ENCODE results near the gene RTEL1.
"Not testable (repeated sequence)": the region's sequence is repeated elsewhere in the genome, so short reads cannot be mapped to it uniquely, and the experiment has no call there.

RTEL1 gene

DNA sequence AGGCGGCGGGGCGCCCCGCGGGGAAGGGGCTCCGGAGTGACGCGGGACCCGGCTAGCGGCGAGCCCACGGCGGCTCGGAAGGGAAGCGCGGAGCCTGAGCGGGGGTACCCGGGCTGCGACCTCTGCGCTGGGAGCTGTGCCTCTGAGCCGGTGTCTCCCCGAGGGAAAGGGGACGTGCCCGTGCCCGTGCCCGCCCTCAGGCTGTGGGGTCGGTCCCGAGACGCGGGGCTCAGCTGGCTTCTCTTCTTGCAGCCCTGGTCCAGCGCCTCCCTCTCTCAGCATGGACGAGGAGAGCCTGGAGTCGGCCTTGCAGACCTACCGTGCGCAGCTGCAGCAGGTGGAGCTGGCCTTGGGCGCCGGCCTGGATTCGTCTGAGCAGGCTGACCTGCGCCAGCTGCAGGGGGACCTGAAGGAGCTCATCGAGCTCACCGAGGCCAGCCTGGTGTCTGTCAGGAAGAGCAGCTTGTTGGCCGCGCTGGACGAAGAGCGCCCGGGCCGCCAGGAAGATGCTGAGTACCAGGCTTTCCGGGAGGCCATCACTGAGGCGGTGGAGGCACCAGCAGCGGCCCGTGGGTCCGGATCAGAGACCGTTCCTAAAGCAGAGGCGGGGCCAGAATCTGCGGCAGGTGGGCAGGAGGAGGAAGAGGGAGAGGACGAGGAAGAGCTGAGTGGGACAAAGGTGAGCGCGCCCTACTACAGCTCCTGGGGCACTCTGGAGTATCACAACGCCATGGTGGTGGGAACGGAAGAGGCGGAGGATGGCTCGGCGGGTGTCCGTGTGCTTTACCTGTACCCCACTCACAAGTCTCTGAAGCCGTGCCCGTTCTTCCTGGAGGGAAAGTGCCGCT, 50.4 kb downstream of the RTEL1 start:
- no peak for DNase-seq (ENCODE audit: low read depth, low spot score)

DNA sequence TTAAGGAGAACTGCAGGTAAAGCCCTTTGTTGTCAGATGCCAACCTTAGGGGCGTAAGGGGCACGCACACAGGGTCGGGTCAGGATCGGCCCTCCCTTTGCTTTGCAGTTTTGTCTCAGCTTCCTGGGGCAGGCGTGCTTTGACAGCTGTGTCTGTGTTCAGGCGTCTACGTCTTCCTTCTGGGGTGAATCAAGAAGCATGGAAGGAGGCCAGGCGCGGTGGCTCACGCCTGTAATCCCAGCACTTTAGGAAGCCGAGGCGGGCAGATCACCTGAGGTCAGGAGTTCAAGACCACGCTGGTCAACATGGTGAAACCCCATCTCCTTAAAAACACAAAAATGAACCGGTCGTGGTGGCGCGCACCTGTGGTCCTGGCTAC, 51.0 kb downstream of the RTEL1 start:
- no peak for DNase-seq (ENCODE audit: low read depth, low spot score)

DNA sequence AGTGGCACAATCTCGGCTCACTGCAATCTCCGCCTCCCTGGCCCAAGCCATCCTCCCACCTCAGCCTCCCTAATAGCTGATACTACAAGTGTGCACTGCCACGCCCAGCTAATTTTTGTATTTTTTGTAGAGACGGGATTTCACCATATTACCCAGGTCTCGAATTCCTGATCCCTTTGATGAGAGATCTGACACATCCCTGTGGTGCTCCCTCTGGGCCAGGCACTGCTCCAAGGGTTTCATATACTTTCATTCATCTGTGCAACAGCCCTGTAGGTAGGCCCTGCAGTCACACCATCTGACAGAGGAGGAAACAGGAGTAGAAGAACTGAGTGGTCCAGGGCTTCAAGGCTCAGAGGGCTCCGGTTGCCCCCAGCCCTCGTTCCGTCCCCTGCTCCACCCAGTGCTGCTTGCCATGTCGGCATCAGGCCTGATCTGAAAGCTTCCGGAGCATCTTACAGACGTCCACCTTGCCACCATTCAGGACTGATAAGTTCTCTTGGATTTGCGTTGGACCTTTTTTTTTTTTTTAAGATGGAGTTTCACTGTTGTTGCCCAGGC, 53.1 kb downstream of the RTEL1 start:
- no peak for DNase-seq (ENCODE audit: low read depth, low spot score)

GRCh38 chr20:63712191-63712590, 54.1 kb downstream of the RTEL1 start:
- DNase-seq (ENCODE audit: low read depth, low spot score) = no peak

DNA sequence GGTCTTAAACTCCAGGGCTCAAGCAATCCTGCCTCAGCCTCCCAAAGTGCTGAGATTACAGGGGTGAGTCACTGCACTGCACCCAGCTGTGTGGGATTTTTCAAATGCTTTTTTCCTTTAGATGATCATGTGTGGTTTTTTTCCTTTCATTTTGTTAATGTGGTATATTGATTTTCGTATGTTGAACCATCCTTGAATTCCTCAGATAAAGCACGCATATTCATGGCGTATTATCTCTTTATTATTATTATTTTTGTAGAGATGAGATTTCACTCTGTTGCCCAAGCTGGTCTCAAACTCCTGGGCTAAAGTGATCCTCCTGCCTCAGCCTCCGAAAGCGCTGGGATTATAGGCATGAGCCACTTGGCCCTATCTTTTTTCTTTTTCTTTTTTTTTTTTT, 56.7 kb downstream of the RTEL1 start:
- DNase-seq (ENCODE audit: low read depth, low spot score) = no peak

DNA sequence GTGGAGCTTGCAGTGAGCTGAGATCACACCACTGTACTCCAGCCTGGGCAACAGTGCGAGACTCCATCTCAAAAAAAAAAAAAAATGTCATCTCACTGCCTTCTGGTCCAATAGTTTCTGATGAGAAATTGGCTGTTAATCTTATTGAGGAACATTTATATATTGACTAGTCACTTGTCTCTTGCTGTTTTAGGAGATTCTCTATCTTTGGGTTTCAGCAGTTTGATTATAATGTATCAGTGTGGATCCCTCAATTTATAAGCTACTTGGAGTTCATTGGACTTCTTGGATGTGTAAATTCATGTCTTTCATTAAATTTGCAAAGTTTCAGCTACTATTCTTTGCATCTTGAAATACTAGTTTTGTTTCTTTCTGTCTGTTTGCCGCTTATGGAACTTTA, 60.9 kb downstream of the RTEL1 start:
- DNase-seq (ENCODE audit: low read depth, low spot score) = no peak

DNA sequence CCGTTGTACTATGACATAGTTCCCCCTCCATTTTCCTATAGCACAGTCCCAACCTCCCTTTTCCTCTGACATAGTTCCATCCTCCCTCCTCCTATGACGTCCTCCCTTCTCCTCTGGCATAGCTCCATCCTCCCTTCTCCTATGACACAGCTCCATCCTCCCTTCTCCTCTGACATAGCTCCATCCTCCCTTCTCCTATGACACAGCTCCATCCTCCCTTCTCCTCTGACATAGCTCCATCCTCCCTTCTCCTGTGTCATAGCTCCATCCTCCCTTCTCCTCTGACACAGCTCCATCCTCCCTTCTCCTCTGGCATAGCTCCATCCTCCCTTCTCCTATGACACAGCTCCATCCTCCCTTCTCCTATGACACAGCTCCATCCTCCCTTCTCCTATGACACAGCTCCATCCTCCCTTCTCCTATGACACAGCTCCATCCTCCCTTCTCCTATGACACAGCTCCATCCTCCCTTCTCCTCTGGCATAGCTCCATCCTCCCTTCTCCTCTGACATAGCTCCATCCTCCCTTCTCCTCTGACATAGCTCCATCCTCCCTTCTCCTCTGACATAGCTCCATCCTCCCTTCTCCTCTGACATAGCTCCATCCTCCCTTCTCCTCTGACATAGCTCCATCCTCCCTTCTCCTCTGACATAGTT, 65.0 kb downstream of the RTEL1 start:
- not testable (repeated sequence) for DNase-seq (ENCODE audit: low read depth, low spot score)

GRCh38 chr20:63730189-63730733, 72.1 kb downstream of the RTEL1 start:
- not testable (repeated sequence) for DNase-seq (ENCODE audit: low read depth, low spot score)

GRCh38 chr20:63731410-63731809, 73.3 kb downstream of the RTEL1 start:
- DNase-seq (ENCODE audit: low read depth, low spot score) = no peak

DNA sequence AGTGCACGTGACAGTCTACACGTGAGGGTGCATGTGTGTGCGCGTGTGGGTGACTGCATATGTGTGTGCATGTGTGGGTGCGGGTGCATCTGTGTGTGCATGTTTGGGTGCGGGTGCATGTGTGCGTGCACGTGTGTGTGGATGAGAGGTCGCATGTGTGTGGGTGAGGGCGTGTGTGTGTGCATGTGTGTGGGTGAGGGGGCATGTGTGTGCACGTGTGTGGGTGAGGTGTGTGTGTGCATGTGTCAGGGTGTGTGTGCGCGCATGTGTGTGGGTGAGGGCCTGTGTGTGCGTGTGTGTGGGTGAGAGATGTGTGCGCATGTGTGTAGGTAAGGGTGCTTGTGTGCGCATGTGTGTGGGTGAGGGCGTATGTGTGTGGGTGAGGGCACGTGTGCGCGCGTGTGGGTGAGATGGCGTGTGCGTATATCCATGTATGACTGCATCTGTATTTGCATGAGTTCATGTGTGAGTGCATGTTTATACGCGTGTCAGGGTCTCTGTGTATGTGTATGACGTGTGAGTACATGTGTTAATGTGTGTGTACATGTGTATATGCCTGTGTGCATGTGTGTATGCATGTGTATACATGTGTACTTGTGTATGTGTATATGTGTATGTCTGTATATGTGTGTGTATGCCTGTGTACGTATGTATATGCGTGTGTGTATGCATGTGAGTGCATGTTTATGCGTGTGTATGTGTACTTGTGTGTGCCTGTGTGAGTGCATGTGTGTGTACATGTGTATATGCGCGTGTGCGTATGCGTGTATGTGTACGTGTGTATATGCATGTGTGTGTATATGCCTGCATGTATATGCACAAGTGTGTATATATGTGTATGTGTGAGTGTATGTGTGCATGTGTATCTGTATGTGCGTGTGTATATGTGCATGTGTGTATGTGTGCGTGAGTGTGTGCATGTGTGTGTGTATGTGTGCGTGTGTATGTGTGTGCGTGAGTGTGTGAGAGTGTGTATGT, 74.3 kb downstream of the RTEL1 start:
- DNase-seq (ENCODE audit: low read depth, low spot score) = no peak

GRCh38 chr20:63733117-63733516, 75.0 kb downstream of the RTEL1 start:
- DNase-seq (ENCODE audit: low read depth, low spot score) = no peak

GRCh38 chr20:63733579-63734081, 75.5 kb downstream of the RTEL1 start:
- no peak for DNase-seq (ENCODE audit: low read depth, low spot score)

DNA sequence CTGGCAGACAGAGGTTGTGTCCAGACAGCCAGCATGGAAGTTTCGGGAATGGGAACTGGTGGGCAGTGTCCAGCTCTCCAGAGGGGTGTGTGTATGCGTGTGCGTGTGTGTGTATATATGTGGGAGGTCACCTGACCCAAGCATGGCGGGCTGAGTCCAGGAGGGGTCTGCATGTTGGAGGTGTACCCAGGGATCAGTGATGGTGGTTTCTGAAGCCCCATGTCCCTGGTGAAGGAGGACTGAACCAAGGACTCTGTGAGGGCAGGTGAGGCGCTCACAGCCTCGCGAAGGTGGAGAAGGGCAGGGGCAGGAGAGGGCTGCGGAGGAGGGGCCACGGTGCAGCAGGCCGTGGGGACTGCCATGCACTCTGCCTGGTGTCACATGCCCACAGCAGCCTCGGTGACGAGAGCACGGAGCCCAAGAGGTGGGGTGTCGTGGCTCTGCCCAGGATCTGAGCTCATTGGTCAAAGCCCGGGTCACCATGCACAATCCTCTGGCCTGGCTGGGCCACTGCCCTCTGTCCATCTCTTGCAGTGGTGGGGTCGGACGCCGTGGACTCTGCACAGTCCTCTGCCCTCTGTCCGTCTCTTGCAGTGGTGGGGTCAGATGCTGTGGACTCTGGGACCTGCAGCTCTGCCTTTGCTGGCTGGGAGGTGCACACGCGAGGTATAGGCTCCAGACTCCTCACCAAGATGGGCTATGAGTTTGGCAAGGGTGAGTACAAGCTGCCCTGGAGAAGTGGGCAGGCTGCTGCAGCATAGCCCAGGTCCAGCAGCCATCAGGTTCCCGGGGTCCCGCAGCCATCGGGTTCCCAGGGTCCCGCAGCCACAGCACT, 76.2 kb downstream of the RTEL1 start:
- no peak for DNase-seq (ENCODE audit: low read depth, low spot score)

GRCh38 chr20:63734946-63735858, 77.1 kb downstream of the RTEL1 start:
- no peak for DNase-seq (ENCODE audit: low read depth, low spot score)

DNA sequence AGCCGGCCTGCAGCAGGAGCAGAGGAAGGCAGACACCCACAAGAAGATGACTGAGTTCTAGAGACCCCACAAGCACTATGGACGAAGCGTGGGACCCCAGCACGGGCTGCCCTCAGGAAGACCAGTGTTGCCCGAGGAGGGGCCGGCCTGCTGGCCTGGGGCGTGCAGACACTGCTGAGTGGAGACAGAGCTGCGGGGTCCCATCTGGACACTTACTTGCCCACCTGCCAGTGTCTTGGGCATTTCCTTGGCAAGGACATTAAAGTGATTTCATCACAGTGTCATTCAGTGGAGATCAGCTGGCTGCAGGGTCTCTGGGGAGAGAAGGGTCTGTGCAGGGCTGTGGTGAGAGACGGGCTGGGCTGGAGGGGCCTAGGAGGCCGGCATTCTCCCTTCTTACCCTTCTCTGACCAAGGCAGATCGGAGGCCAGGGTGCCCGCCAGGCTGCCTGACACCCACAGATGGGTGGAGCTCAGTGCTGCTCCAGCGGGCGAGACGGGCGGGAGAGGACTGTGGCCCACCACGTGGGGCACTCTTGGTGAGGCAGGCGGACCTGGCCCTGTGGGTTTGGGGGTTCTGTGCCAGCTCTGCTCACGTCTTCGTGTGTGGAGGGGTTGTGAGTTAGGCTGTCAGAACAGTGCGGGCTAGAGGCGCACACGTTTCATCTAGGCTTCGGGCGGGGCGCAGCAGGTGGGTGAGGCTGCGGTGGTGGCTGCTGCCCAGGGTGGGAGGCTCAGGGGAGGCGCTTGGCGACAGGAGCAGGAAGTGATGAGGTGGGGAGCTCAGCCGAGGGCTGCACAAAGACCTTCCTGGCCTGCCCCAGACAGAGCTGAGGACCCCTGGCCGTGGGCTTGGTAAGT, 78.0 kb downstream of the RTEL1 start, which contains the start of gene LIME1:
LIME1 (plus strand) TSS at position 806 of the 860 bp plus-strand sequence. CDS start 886 bp downstream, outside the sequence.
- no peak for DNase-seq (ENCODE audit: low read depth, low spot score)

DNA sequence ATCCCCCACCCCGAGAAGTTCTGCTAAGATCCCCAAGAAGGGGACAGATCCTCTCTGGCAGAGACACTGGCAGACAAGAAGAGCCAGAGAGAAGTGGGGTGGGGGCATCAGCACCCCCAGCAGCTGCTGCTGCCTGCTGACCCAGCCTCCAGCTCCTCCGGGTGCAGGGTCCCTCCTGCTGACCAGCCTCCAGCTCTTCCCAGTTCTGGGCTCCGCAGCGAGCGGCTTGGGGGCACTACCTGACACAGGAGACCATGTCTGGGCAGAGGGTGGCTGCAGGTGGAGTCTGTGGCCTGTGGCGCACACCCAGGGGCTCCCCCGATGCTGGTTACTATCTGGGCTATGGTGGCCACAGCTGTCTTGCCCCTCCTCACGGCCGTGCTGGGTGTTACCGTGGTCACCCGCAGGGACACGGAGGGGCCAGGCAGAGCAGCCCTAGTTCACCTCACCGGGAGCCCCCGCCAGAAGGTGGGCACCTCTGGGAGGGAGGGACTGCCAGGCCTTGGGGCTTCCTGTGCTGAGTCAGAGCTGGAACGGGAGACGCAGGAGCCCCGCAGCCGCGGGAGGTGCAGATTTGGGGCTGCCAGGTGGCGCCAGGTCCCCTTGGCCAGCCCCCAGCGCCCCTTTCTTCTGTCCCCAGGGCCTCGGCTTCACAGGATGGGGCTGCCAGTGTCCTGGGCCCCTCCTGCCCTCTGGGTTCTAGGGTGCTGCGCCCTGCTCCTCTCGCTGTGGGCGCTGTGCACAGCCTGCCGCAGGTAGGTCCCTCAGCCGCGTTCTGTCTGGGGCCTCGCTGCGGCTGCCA, 79.0 kb downstream of the RTEL1 start:
- DNase-seq (ENCODE audit: low read depth, low spot score) = no peak

GRCh38 chr20:63737695-63737944, 79.5 kb downstream of the RTEL1 start:
- DNase-seq (ENCODE audit: low read depth, low spot score) = no peak

All from brain pericyte (primary cell).